HEK293 (cell line): ENCODE data around the gene GALNTL6.

Experiments used
- CTCF ChIA-PET: fragments of 350-600 bp; formaldehyde crosslinking; extraction: SDS; loops from one replicate; lab custom pipeline; 2021; ENCODE audit warnings: antibody characterized with exemption; lab: Yijun Ruan, JAX
- POLR2A ChIA-PET: fragments of 300-600 bp; formaldehyde crosslinking; extraction: SDS; loops from one replicate; lab custom pipeline; 2020; ENCODE audit warnings: antibody characterized with exemption, inconsistent platforms; lab: Yijun Ruan, JAX
- H3K27ac ChIP-seq: fragments of 200-500 bp; sonication (Bioruptor generic); 2 replicates; pipeline ENCODE4 v1.5.1; 2014; ENCODE audit warnings: low read depth, low read length, control low read depth, inconsistent platforms; ENCODE audit errors: extremely low read depth
- H3K36me3 ChIP-seq, 2 experiments: fragments of 200-500 bp in 1 of 2; sonication (Bioruptor generic) in 1 of 2; 1 replicate in 1 of 2; 2 replicates in 1 of 2; pipeline ENCODE4 v1.5.1; 2014 to 2017; ENCODE audit warnings: inconsistent platforms in 2 of 2, low read length in 2 of 2; ENCODE audit not compliant: control insufficient read depth in 2 of 2, insufficient read depth in 1 of 2
- H3K4me1 ChIP-seq: fragments of 200-500 bp; sonication (Bioruptor generic); 2 replicates; pipeline ENCODE4 v1.5.1; 2014; ENCODE audit warnings: mild to moderate bottlenecking, low read length, inconsistent platforms; ENCODE audit not compliant: control insufficient read depth, insufficient read depth
- H3K4me3 ChIP-seq: 2 replicates; pipeline ENCODE4 v1.5.1; 2011; ENCODE audit warnings: low read depth, mild to moderate bottlenecking, control low read depth, low read length, moderate library complexity
- H3K9me3 ChIP-seq: fragments of 200-500 bp; sonication (Bioruptor generic); 2 replicates; pipeline ENCODE4 v1.5.1; 2014; ENCODE audit warnings: low read depth, low read length, inconsistent platforms; ENCODE audit not compliant: control insufficient read depth, insufficient read depth
- GLI2 ChIP-seq: fragments of 450-650 bp; formaldehyde crosslinking; IDR thresholded peaks from 2 replicates; pipeline ENCODE4; 2017; ENCODE audit warnings: missing biosample characterization, missing genetic modification characterization, low read depth, borderline replicate concordance
- GLIS2 ChIP-seq: fragments of 450-650 bp; formaldehyde crosslinking; IDR thresholded peaks from 2 replicates; pipeline ENCODE4 v1.5.1; 2016; ENCODE audit warnings: missing biosample characterization, missing genetic modification characterization
- KLF7 ChIP-seq: fragments of 450-650 bp; formaldehyde crosslinking; IDR thresholded peaks from 2 replicates; pipeline ENCODE4 v1.5.1; 2016; ENCODE audit warnings: missing biosample characterization, missing genetic modification characterization, borderline replicate concordance
- OVOL3 ChIP-seq: fragments of 450-650 bp; formaldehyde crosslinking; IDR thresholded peaks from 2 replicates; pipeline ENCODE4 v1.5.1; 2016; ENCODE audit warnings: missing biosample characterization, missing genetic modification characterization
- PRDM1 ChIP-seq: fragments of 450-650 bp; formaldehyde crosslinking; IDR thresholded peaks from 2 replicates; pipeline ENCODE4; 2016; ENCODE audit warnings: missing biosample characterization, missing genetic modification characterization
- TRIM28 ChIP-seq: IDR thresholded peaks from 2 replicates; pipeline ENCODE4 v1.6.1; 2011; ENCODE audit warnings: low read length, control low read depth, borderline replicate concordance
- ZFP37 ChIP-seq: fragments of 450-650 bp; formaldehyde crosslinking; IDR thresholded peaks from 2 replicates; pipeline ENCODE4 v1.5.1; 2016; ENCODE audit warnings: missing biosample characterization, missing genetic modification characterization
- ZNF10 ChIP-seq: fragments of 450-650 bp; formaldehyde crosslinking; IDR thresholded peaks from 2 replicates; pipeline ENCODE4 v1.5.1; 2017; ENCODE audit warnings: missing biosample characterization, missing genetic modification characterization
- ZNF112 ChIP-seq: fragments of 450-650 bp; formaldehyde crosslinking; IDR thresholded peaks from 2 replicates; pipeline ENCODE4 v1.5.0; 2017; ENCODE audit warnings: missing biosample characterization, missing genetic modification characterization
- ZNF114 ChIP-seq: fragments of 450-650 bp; formaldehyde crosslinking; IDR thresholded peaks from 2 replicates; pipeline ENCODE4 v1.5.0; 2017; ENCODE audit warnings: missing biosample characterization, missing genetic modification characterization
- ZNF132 ChIP-seq: fragments of 450-650 bp; formaldehyde crosslinking; IDR thresholded peaks from 2 replicates; pipeline ENCODE4 v1.5.1; 2017; ENCODE audit warnings: missing biosample characterization, missing genetic modification characterization, borderline replicate concordance
- ZNF221 ChIP-seq: fragments of 450-650 bp; formaldehyde crosslinking; IDR thresholded peaks from 2 replicates; pipeline ENCODE4 v1.5.1; 2017; ENCODE audit warnings: missing biosample characterization, missing genetic modification characterization, borderline replicate concordance
- ZNF239 ChIP-seq: fragments of 450-650 bp; formaldehyde crosslinking; IDR thresholded peaks from 2 replicates; pipeline ENCODE4 v1.5.1; 2016; ENCODE audit warnings: missing biosample characterization, missing genetic modification characterization
- ZNF391 ChIP-seq: fragments of 450-650 bp; formaldehyde crosslinking; IDR thresholded peaks from 2 replicates; pipeline ENCODE4 v1.5.1; 2016; ENCODE audit warnings: low read depth, missing biosample characterization, missing genetic modification characterization, borderline replicate concordance
- ZNF426 ChIP-seq: fragments of 450-650 bp; formaldehyde crosslinking; IDR thresholded peaks from 2 replicates; pipeline ENCODE4 v1.5.1; 2017; ENCODE audit warnings: missing biosample characterization, missing genetic modification characterization, mild to moderate bottlenecking, inconsistent platforms, moderate library complexity
- ZNF560 ChIP-seq: fragments of 450-650 bp; formaldehyde crosslinking; IDR thresholded peaks from 2 replicates; pipeline ENCODE4 v1.5.1; 2017; ENCODE audit warnings: missing biosample characterization, missing genetic modification characterization, borderline replicate concordance
- ZNF624 ChIP-seq: fragments of 450-650 bp; formaldehyde crosslinking; IDR thresholded peaks from 2 replicates; pipeline ENCODE4 v1.5.1; 2017; ENCODE audit warnings: missing biosample characterization, missing genetic modification characterization
- ZNF626 ChIP-seq: fragments of 450-650 bp; sonication (Bioruptor Pico); formaldehyde crosslinking; IDR thresholded peaks from 2 replicates; pipeline ENCODE4 v1.5.1; 2018; ENCODE audit warnings: missing biosample characterization, missing genetic modification characterization, inconsistent platforms
- ZNF707 ChIP-seq: fragments of 450-650 bp; formaldehyde crosslinking; IDR thresholded peaks from 2 replicates; pipeline ENCODE4 v1.5.1; 2016; ENCODE audit warnings: missing biosample characterization, missing genetic modification characterization
- ZNF837 ChIP-seq: fragments of 450-650 bp; formaldehyde crosslinking; IDR thresholded peaks from 2 replicates; pipeline ENCODE4 v1.5.1; 2016; ENCODE audit warnings: missing biosample characterization, missing genetic modification characterization
- ZSCAN23 ChIP-seq: fragments of 450-650 bp; formaldehyde crosslinking; IDR thresholded peaks from 2 replicates; pipeline ENCODE4 v1.5.1; 2016; ENCODE audit warnings: missing biosample characterization, missing genetic modification characterization
- ZXDB ChIP-seq: fragments of 450-650 bp; formaldehyde crosslinking; IDR thresholded peaks from 2 replicates; pipeline ENCODE4 v1.5.1; 2016; ENCODE audit warnings: missing biosample characterization, missing genetic modification characterization
- TF ChIP-seq, protein P1 (sequence below): fragments of 450-650 bp; formaldehyde crosslinking; IDR thresholded peaks from 2 replicates; pipeline ENCODE4 v1.5.1; 2017; ENCODE audit warnings: missing biosample characterization, missing genetic modification characterization
- TF ChIP-seq, protein P2 (sequence below): fragments of 450-650 bp; formaldehyde crosslinking; conservative IDR thresholded peaks from 2 replicates; pipeline ENCODE4 v1.5.1; 2016; ENCODE audit warnings: low read depth, missing biosample characterization, missing genetic modification characterization
- TF ChIP-seq, protein P3 (sequence below): fragments of 450-650 bp; IDR thresholded peaks from 2 replicates; pipeline ENCODE4 v1.5.1; 2018; ENCODE audit warnings: missing biosample characterization, missing genetic modification characterization
- TF ChIP-seq, protein P4 (sequence below): fragments of 450-650 bp; formaldehyde crosslinking; IDR thresholded peaks from 2 replicates; pipeline ENCODE4 v1.5.1; 2017; ENCODE audit warnings: missing biosample characterization, missing genetic modification characterization

The GALNTL6 gene

DNA sequence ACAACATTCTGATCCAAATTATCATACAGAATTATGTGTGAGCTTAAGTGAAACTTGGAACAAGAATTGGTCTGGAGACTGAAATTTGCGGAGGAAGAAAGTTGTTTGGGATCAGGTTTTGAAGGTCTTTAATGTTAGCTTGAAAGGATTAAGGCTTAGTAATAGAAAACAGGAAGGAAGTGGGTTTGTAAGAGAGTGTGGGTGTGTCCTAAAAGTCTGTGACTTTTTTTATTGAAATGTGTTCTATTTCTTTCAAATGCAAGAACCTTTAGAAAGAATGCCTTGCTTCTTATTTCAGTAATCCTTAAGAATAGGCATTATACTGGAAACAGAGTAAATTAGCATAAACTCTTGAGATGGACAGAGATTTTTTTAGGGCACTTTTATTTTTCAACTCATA, 198.0 kb downstream of the GALNTL6 start:
- H3K9me3 ChIP-seq, result no peaks in the 10 kb centered on the region
- POLR2A ChIA-PET, result no interaction called here
- no peak for TF ChIP-seq ZNF837 (tag by site-specific recombination)
- no peak for TF ChIP-seq ZNF10
- TF ChIP-seq ZNF132 (tag by site-specific recombination), result no peak
- no peak for TF ChIP-seq ZNF391
- TF ChIP-seq KLF7 (tag by site-specific recombination), result no peak
- TF ChIP-seq ZNF112 (tag by site-specific recombination), result no peak
- TF ChIP-seq ZNF221, result no peak
- TF ChIP-seq OVOL3 (tag by site-specific recombination), result no peak
- no peak for TF ChIP-seq ZNF624 (tag by site-specific recombination)
- TF ChIP-seq PRDM1 (tag by site-specific recombination), result no peak
- TF ChIP-seq, protein P1, sequence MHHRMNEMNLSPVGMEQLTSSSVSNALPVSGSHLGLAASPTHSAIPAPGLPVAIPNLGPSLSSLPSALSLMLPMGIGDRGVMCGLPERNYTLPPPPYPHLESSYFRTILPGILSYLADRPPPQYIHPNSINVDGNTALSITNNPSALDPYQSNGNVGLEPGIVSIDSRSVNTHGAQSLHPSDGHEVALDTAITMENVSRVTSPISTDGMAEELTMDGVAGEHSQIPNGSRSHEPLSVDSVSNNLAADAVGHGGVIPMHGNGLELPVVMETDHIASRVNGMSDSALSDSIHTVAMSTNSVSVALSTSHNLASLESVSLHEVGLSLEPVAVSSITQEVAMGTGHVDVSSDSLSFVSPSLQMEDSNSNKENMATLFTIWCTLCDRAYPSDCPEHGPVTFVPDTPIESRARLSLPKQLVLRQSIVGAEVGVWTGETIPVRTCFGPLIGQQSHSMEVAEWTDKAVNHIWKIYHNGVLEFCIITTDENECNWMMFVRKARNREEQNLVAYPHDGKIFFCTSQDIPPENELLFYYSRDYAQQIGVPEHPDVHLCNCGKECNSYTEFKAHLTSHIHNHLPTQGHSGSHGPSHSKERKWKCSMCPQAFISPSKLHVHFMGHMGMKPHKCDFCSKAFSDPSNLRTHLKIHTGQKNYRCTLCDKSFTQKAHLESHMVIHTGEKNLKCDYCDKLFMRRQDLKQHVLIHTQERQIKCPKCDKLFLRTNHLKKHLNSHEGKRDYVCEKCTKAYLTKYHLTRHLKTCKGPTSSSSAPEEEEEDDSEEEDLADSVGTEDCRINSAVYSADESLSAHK (tag by site-specific recombination), result no peak
- TF ChIP-seq TRIM28, result no peak
- TF ChIP-seq ZNF114, result no peak
- TF ChIP-seq ZNF426 (tag by site-specific recombination), result no peak
- no peak for TF ChIP-seq ZNF560 (tag by site-specific recombination)
- no peak for TF ChIP-seq ZXDB
- TF ChIP-seq, all 188 proteins: peak for 0
- Histone ChIP-seq H3K4me3 (no peak overlapping the region), H3K4me1 (no peaks in the 10 kb centered on the region), H3K36me3 (no peaks in the 10 kb centered on the region), H3K27ac (no peak overlapping the region)
- CTCF ChIA-PET, result no interaction called here

DNA sequence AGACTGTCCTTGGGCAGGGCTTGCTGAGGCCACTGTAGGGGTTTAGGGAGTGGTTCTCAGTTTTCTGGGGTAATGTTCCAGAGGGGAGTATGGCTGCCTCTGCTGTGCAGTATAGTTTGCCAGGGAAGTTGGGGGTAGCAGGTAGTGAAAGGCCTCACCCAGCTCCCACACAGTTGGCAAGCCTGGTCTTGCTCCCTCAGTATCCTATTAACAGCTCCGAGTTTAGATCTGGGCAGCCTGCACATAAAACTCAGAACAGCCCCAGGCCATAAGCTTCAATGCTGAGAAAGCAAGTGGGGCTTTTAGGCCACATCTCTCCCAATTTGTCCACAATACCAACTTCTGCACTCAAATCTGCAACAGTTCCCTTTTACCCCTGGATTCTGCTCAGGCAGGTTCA, 205.2 kb downstream of the GALNTL6 start:
- no peaks in the 10 kb centered on the region for H3K36me3 ChIP-seq
- H3K4me3 ChIP-seq, result no peak overlapping the region
- CTCF ChIA-PET, result no interaction called here
- POLR2A ChIA-PET, result no interaction called here
- no peaks in the 10 kb centered on the region for H3K9me3 ChIP-seq
- TF ChIP-seq GLIS2 (no peak), ZNF114 (no peak), ZNF626 (tag by site-specific recombination) (no peak), ZNF560 (tag by site-specific recombination) (no peak), ZNF239 (tag by site-specific recombination) (no peak), ZFP37 (tag by site-specific recombination) (no peak), ZNF707 (tag by site-specific recombination) (no peak), OVOL3 (tag by site-specific recombination) (no peak), GLI2 (no peak), ZNF624 (tag by site-specific recombination) (no peak), ZNF426 (tag by site-specific recombination) (no peak), ZSCAN23 (no peak)
- TF ChIP-seq, protein P2, sequence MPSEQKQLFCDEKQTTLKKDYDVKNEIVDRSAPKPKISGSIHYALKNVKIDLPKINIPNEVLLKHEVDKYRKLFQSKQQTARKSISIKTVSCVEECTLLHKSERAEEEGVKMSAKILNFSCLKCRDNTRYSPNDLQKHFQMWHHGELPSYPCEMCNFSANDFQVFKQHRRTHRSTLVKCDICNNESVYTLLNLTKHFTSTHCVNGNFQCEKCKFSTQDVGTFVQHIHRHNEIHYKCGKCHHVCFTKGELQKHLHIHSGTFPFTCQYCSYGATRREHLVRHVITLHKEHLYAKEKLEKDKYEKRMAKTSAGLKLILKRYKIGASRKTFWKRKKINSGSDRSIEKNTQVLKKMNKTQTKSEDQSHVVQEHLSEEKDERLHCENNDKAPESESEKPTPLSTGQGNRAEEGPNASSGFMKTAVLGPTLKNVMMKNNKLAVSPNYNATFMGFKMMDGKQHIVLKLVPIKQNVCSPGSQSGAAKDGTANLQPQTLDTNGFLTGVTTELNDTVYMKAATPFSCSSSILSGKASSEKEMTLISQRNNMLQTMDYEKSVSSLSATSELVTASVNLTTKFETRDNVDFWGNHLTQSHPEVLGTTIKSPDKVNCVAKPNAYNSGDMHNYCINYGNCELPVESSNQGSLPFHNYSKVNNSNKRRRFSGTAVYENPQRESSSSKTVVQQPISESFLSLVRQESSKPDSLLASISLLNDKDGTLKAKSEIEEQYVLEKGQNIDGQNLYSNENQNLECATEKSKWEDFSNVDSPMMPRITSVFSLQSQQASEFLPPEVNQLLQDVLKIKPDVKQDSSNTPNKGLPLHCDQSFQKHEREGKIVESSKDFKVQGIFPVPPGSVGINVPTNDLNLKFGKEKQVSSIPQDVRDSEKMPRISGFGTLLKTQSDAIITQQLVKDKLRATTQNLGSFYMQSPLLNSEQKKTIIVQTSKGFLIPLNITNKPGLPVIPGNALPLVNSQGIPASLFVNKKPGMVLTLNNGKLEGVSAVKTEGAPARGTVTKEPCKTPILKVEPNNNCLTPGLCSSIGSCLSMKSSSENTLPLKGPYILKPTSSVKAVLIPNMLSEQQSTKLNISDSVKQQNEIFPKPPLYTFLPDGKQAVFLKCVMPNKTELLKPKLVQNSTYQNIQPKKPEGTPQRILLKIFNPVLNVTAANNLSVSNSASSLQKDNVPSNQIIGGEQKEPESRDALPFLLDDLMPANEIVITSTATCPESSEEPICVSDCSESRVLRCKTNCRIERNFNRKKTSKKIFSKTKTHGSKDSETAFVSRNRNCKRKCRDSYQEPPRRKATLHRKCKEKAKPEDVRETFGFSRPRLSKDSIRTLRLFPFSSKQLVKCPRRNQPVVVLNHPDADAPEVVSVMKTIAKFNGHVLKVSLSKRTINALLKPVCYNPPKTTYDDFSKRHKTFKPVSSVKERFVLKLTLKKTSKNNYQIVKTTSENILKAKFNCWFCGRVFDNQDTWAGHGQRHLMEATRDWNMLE (tag by site-specific recombination), result no peak
- TF ChIP-seq, protein P3, sequence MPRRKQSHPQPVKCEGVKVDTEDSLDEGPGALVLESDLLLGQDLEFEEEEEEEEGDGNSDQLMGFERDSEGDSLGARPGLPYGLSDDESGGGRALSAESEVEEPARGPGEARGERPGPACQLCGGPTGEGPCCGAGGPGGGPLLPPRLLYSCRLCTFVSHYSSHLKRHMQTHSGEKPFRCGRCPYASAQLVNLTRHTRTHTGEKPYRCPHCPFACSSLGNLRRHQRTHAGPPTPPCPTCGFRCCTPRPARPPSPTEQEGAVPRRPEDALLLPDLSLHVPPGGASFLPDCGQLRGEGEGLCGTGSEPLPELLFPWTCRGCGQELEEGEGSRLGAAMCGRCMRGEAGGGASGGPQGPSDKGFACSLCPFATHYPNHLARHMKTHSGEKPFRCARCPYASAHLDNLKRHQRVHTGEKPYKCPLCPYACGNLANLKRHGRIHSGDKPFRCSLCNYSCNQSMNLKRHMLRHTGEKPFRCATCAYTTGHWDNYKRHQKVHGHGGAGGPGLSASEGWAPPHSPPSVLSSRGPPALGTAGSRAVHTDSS (tag by site-specific recombination), result no peak
- TF ChIP-seq, protein P4, sequence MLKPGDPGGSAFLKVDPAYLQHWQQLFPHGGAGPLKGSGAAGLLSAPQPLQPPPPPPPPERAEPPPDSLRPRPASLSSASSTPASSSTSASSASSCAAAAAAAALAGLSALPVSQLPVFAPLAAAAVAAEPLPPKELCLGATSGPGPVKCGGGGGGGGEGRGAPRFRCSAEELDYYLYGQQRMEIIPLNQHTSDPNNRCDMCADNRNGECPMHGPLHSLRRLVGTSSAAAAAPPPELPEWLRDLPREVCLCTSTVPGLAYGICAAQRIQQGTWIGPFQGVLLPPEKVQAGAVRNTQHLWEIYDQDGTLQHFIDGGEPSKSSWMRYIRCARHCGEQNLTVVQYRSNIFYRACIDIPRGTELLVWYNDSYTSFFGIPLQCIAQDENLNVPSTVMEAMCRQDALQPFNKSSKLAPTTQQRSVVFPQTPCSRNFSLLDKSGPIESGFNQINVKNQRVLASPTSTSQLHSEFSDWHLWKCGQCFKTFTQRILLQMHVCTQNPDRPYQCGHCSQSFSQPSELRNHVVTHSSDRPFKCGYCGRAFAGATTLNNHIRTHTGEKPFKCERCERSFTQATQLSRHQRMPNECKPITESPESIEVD (tag by site-specific recombination), result no peak
- H3K27ac ChIP-seq, result no peak overlapping the region
- H3K4me1 ChIP-seq, result no peaks in the 10 kb centered on the region
